H1 (cell line): ENCODE measurements around the gene DIAPH1. TPM values are rescaled to one million over a fixed set of nuclear protein-coding genes. Genes with fewer than 3 reads are reported as not detected.

Experiments used
- polyA plus RNA-seq, 7 experiments: library from polyadenylated mRNA; depleted of rRNA in 3 of 7; stranded (reverse) in 5 of 7; unstranded in 2 of 7; fragments of >200 nt in 5 of 7; fragments of 200-250 nt in 2 of 7; gene quantifications; 1 replicate in 5 of 7; 2 replicates in 1 of 7; 4 replicates in 1 of 7; pipeline versions ENCODE4 v1.2.1 to v1.2.3, GENCODE V29; 2011 to 2013; ENCODE audit warnings: missing spikeins in 2 of 7, mixed read lengths in 2 of 7
- total RNA-seq: library from RNA; stranded (reverse); fragmentation: NEBNext Ultra II Directional; extraction: Animal tissue kit (Norgen Biotek cat#: 25700); gene quantifications from 2 replicates; pipeline ENCODE4 v1.2.1, GENCODE V29; 2021
- TF ChIP-seq, protein P1 (sequence below): fragments of 300-600 bp; sonication (generic); IDR thresholded peaks from 2 replicates; pipeline ENCODE4 v1.7.1; 2012; ENCODE audit warnings: low read length, moderate library complexity, mild to moderate bottlenecking, inconsistent platforms; ENCODE audit not compliant: insufficient replicate concordance

Gene DIAPH1
- total and polyA plus RNA-seq, 2 of the 8 experiments (the other 6 are each of a cell fraction or from before 2014, with no cell fraction given) = 61.2 to 114 TPM

DNA sequence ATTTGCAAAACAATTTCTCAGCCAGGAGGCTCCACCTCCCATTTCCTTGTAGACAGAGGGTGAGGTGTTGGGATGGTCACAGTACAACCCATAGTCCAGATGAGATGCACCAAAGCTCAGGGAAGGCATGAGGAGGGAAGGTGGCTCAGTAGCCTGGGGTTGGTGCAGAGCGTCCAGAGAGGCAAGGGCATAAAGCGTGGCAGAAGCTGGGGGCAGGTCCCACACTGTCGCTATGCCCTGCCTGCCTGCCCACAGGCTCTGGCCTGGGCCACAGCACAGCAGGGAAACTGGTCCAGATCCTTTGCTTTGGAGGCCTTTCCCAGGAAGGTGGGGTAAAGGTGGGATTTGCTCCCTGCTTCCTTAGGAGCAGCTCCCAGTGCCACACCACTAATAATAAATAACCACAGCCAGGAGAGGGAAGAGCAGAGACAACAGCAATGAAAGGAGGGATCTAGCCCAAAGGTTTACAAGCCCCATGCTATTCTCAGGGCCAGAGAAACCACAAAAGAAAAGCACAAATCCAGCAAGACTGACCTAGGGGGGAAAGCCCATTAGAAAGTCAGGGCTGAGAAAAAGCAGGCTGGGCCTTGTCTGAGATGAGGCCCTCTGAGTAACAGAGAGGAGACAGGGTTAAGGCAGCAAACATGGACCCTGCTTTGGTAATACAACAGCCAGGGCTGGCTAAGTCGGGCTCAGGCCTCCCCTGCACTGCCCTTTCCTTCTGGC is 102.7 kb downstream of the DIAPH1 start (continued):
- TF ChIP-seq, protein P1, sequence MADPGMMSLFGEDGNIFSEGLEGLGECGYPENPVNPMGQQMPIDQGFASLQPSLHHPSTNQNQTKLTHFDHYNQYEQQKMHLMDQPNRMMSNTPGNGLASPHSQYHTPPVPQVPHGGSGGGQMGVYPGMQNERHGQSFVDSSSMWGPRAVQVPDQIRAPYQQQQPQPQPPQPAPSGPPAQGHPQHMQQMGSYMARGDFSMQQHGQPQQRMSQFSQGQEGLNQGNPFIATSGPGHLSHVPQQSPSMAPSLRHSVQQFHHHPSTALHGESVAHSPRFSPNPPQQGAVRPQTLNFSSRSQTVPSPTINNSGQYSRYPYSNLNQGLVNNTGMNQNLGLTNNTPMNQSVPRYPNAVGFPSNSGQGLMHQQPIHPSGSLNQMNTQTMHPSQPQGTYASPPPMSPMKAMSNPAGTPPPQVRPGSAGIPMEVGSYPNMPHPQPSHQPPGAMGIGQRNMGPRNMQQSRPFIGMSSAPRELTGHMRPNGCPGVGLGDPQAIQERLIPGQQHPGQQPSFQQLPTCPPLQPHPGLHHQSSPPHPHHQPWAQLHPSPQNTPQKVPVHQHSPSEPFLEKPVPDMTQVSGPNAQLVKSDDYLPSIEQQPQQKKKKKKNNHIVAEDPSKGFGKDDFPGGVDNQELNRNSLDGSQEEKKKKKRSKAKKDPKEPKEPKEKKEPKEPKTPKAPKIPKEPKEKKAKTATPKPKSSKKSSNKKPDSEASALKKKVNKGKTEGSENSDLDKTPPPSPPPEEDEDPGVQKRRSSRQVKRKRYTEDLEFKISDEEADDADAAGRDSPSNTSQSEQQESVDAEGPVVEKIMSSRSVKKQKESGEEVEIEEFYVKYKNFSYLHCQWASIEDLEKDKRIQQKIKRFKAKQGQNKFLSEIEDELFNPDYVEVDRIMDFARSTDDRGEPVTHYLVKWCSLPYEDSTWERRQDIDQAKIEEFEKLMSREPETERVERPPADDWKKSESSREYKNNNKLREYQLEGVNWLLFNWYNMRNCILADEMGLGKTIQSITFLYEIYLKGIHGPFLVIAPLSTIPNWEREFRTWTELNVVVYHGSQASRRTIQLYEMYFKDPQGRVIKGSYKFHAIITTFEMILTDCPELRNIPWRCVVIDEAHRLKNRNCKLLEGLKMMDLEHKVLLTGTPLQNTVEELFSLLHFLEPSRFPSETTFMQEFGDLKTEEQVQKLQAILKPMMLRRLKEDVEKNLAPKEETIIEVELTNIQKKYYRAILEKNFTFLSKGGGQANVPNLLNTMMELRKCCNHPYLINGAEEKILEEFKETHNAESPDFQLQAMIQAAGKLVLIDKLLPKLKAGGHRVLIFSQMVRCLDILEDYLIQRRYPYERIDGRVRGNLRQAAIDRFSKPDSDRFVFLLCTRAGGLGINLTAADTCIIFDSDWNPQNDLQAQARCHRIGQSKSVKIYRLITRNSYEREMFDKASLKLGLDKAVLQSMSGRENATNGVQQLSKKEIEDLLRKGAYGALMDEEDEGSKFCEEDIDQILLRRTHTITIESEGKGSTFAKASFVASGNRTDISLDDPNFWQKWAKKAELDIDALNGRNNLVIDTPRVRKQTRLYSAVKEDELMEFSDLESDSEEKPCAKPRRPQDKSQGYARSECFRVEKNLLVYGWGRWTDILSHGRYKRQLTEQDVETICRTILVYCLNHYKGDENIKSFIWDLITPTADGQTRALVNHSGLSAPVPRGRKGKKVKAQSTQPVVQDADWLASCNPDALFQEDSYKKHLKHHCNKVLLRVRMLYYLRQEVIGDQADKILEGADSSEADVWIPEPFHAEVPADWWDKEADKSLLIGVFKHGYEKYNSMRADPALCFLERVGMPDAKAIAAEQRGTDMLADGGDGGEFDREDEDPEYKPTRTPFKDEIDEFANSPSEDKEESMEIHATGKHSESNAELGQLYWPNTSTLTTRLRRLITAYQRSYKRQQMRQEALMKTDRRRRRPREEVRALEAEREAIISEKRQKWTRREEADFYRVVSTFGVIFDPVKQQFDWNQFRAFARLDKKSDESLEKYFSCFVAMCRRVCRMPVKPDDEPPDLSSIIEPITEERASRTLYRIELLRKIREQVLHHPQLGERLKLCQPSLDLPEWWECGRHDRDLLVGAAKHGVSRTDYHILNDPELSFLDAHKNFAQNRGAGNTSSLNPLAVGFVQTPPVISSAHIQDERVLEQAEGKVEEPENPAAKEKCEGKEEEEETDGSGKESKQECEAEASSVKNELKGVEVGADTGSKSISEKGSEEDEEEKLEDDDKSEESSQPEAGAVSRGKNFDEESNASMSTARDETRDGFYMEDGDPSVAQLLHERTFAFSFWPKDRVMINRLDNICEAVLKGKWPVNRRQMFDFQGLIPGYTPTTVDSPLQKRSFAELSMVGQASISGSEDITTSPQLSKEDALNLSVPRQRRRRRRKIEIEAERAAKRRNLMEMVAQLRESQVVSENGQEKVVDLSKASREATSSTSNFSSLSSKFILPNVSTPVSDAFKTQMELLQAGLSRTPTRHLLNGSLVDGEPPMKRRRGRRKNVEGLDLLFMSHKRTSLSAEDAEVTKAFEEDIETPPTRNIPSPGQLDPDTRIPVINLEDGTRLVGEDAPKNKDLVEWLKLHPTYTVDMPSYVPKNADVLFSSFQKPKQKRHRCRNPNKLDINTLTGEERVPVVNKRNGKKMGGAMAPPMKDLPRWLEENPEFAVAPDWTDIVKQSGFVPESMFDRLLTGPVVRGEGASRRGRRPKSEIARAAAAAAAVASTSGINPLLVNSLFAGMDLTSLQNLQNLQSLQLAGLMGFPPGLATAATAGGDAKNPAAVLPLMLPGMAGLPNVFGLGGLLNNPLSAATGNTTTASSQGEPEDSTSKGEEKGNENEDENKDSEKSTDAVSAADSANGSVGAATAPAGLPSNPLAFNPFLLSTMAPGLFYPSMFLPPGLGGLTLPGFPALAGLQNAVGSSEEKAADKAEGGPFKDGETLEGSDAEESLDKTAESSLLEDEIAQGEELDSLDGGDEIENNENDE = no peak
